SU-DHL-6 (cell line): Measurements from ENCODE around the gene KCNJ15.

Experiments used
- H2AFZ ChIP-seq: fragments of 200-600 bp; sonication (generic); 2 replicates; pipeline ENCODE4 v1.6.1; 2014; ENCODE audit warnings: low read depth, mild to moderate bottlenecking, moderate library complexity, mixed read lengths, antibody characterized with exemption, low read length; ENCODE audit not compliant: severe bottlenecking
- H3F3A ChIP-seq: fragments of 200-600 bp; shearing (Covaris generic); 2 replicates; pipeline ENCODE4 v1.6.0; 2016; ENCODE audit warnings: antibody characterized with exemption, mild to moderate bottlenecking; ENCODE audit not compliant: insufficient read depth
- H3K27ac ChIP-seq: fragments of 200-600 bp; sonication (generic); 2 replicates; pipeline ENCODE4 v1.5.1; 2016; ENCODE audit warnings: low read depth, mild to moderate bottlenecking, low read length, moderate library complexity, mixed read lengths
- H3K27me3 ChIP-seq: fragments of 200-600 bp; sonication (generic), shearing (Covaris generic); 2 replicates; pipeline ENCODE4 v1.6.0; 2014; ENCODE audit warnings: mild to moderate bottlenecking, low read length
- H3K36me3 ChIP-seq: fragments of 200-600 bp; sonication (generic); 2 replicates; pipeline ENCODE4 v1.6.1; 2014; ENCODE audit warnings: mild to moderate bottlenecking, low read length, mixed read lengths
- H3K4me2 ChIP-seq: fragments of 300-600, 200-600 bp; shearing (Covaris generic), sonication (generic); 2 replicates; pipeline ENCODE4 v1.6.0; 2014; ENCODE audit warnings: low read length, low read depth, mild to moderate bottlenecking; ENCODE audit not compliant: poor library complexity, severe bottlenecking
- H3K4me3 ChIP-seq: fragments of 200-600 bp; sonication (generic); 2 replicates; pipeline ENCODE4 v1.5.1; 2014; ENCODE audit warnings: antibody characterized with exemption, low read length, mild to moderate bottlenecking, mixed read lengths; ENCODE audit not compliant: insufficient read depth, poor library complexity, severe bottlenecking
- H3K79me2 ChIP-seq: fragments of 200-600 bp; sonication (generic); 2 replicates; pipeline ENCODE4 v1.6.1; 2014; ENCODE audit warnings: mild to moderate bottlenecking, low read length, moderate library complexity; ENCODE audit not compliant: insufficient read depth
- H3K9ac ChIP-seq: fragments of 200-600 bp; sonication (generic); 2 replicates; pipeline ENCODE4 v1.7.0; 2014; ENCODE audit warnings: mild to moderate bottlenecking, low read length
- H3K9me2 ChIP-seq: fragments of 200-600 bp; sonication (generic); replicated peaks from 2 replicates; pipeline ENCODE4 v1.6.1; 2014; ENCODE audit warnings: low read length; ENCODE audit not compliant: insufficient read depth
- H3K9me3 ChIP-seq: fragments of 200-600 bp; sonication (generic); 2 replicates; pipeline ENCODE4 v1.6.1; 2014; ENCODE audit warnings: low read length, mixed read lengths; ENCODE audit not compliant: insufficient read depth
- H4K20me1 ChIP-seq: fragments of 200-600 bp; sonication (generic); 2 replicates; pipeline ENCODE4 v1.6.1; 2014; ENCODE audit warnings: low read depth, mild to moderate bottlenecking, antibody characterized with exemption, low read length, moderate library complexity, mixed read lengths
- CTCF ChIP-seq: fragments of 200-600 bp; sonication (generic); IDR thresholded peaks from one replicate; pipeline ENCODE4 v1.5.1; 2017; ENCODE audit warnings: antibody characterized with exemption, mild to moderate bottlenecking, low read length, moderate library complexity; ENCODE audit not compliant: insufficient read depth, poor library complexity, severe bottlenecking
- EZH2phosphoT487 ChIP-seq: fragments of 200-600 bp; sonication (generic), shearing (Covaris generic); conservative IDR thresholded peaks from 2 replicates; pipeline ENCODE4 v1.6.1; 2018; ENCODE audit warnings: mild to moderate bottlenecking, antibody characterized with exemption, low read length, moderate library complexity, mixed read lengths

KCNJ15 gene

DNA sequence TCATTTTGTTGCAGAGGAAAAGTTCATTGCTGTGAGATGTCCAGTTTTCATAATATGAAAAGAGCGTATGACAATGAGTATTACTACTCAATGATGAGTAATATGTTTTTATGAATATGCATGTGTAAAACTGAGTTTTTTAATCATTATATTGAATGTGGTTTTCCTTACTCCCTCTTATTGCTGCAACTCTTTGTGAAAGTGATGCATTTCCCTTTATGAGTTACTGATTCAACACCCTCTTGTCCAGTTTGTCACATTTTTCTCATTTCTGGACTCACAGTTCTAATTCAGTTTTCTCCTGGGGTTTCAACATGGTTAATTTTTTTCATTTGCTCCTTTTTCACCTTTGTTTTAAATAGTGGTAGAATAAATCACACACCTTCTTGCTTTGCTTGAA is 35.2 kb upstream of the KCNJ15 start:
- H3K9ac ChIP-seq, result no peak overlapping the region
- no peaks in the 10 kb centered on the region for H4K20me1 ChIP-seq
- H3K4me2 ChIP-seq, result no peak overlapping the region
- no peaks in the 10 kb centered on the region for H3K9me2 ChIP-seq
- H3F3A ChIP-seq, result no peaks in the 10 kb centered on the region
- H2AFZ ChIP-seq, result no peak overlapping the region
- no peaks in the 10 kb centered on the region for H3K27me3 ChIP-seq
- TF ChIP-seq CTCF (no peak), EZH2phosphoT487 (no peak)
- no peaks in the 10 kb centered on the region for H3K79me2 ChIP-seq
- H3K9me3 ChIP-seq, result peaks cover 19% of the 10 kb centered on the region; the same call in 1 of the 2 replicates
- no peak overlapping the region for H3K27ac ChIP-seq
- no peaks in the 10 kb centered on the region for H3K36me3 ChIP-seq
- H3K4me3 ChIP-seq, result no peak overlapping the region

DNA sequence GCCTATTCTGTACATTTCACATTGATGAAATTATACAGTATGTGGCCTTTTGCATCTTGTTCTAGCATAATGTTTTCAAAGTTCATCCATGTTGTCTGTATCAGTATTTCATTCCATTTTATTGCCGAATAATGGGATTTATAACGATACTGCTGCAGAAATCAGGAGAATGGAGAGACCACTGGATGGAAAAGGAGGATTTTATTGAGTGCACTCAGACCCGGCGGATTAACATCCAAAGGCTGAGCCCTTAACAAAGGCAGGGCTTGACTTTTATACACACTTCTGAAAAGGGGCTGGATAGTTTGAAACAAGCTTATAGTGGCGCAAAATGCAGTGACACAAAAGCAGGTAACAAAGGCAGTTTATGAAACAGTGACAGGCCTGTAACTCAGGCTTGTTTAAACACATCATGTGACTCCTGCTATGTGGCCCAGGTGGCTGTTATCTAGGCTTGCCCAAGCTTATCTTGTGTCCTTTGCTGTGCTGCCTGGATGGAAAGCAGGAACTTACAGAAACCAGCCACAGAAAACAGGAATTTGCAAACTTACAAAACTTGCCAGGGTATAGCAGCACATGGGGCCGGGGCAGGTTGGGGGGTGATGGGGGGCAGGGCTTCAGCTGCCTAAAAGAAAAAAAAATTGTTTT is 32.8 kb upstream of the KCNJ15 start:
- no peak overlapping the region for H3K9ac ChIP-seq
- H3K27me3 ChIP-seq, result no peaks in the 10 kb centered on the region
- no peaks in the 10 kb centered on the region for H3K79me2 ChIP-seq
- H3F3A ChIP-seq, result no peaks in the 10 kb centered on the region
- no peak overlapping the region for H3K4me3 ChIP-seq
- H3K4me2 ChIP-seq, result no peak overlapping the region
- no peaks in the 10 kb centered on the region for H3K9me2 ChIP-seq
- H3K27ac ChIP-seq, result no peak overlapping the region
- H3K36me3 ChIP-seq, result no peaks in the 10 kb centered on the region
- no peaks in the 10 kb centered on the region for H4K20me1 ChIP-seq
- H3K9me3 ChIP-seq, result peaks cover 29% of the 10 kb centered on the region; the same call in 1 of the 2 replicates
- TF ChIP-seq CTCF, result no peak
- TF ChIP-seq EZH2phosphoT487, result no peak
- H2AFZ ChIP-seq, result no peak overlapping the region

DNA sequence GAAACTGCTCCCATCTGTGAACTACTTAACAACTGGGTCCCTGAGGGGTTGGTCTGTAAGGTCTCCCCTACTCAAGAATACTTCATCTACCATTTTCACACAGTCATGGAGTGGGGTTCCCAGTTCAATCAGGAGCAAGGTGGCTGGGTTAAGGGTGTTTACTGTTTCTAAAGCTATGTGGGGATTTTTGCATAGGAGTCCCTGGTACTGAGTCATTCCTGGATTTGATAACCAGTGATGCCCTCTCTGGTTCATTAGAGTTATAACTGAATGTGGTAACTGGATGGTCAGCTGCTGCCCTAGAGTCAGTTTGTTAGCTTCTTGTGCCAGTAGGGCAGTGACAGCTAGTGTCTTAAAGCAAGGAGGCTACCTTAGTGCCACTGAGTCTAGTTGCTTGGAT is 29.4 kb upstream of the KCNJ15 start:
- Histone ChIP-seq H3K79me2 (no peaks in the 10 kb centered on the region), H3F3A (no peaks in the 10 kb centered on the region), H3K27me3 (no peaks in the 10 kb centered on the region), H2AFZ (no peak overlapping the region), H3K9ac (no peak overlapping the region), H3K9me2 (no peaks in the 10 kb centered on the region), H4K20me1 (no peaks in the 10 kb centered on the region), H3K4me3 (no peak overlapping the region), H3K36me3 (0 out of 2 replicates have a peak, but pooled peaks cover 5% of the 10 kb centered on the region), H3K9me3 (peaks cover 46% of the 10 kb centered on the region; the same call in 1 of the 2 replicates), H3K4me2 (no peak overlapping the region), H3K27ac (no peak overlapping the region)
- TF ChIP-seq CTCF (no peak), EZH2phosphoT487 (no peak)
